Thyroid gland (tissue), 4 donors: ENCODE results near the gene SMARCC2. TPM values are rescaled to one million over a fixed set of nuclear protein-coding genes. Genes with fewer than 3 reads are reported as not detected.
A peak's percentile ranks its signal among the peaks of the same experiment; 100 is the strongest.

Experiments
- DNase-seq, 2 donors: peaks; one replicate each; pipeline ENCODE4 v3.0.0-alpha.2; 2019
- H3K27ac ChIP-seq, 3 donors: fragments of 200-600 bp; sonication (generic); 1 replicate in 2 of 3; 2 replicates in 1 of 3; pipeline ENCODE4 v1.5.1; 2016 to 2019; ENCODE audit warnings: mild to moderate bottlenecking in 1 of 3, moderate library complexity in 1 of 3
- H3K27me3 ChIP-seq: fragments of 200-600 bp; sonication (generic); one replicate; pipeline ENCODE4 v1.5.1; 2019
- H3K36me3 ChIP-seq, 2 donors: fragments of 200-600 bp; sonication (generic); one replicate each; pipeline ENCODE4 v1.5.1; 2016 to 2019
- H3K4me1 ChIP-seq, 2 donors: fragments of 200-600 bp; sonication (generic); one replicate each; pipeline ENCODE4 v1.5.1; 2017 to 2019
- H3K4me3 ChIP-seq, 3 donors: fragments of 200-600 bp; sonication (generic); replicated peaks in 1 of 3; 1 replicate in 2 of 3; 2 replicates in 1 of 3; pipeline ENCODE4 v1.5.1; 2016; ENCODE audit warnings: mild to moderate bottlenecking in 1 of 3
- H3K9me3 ChIP-seq: fragments of 200-600 bp; sonication (generic); one replicate; pipeline ENCODE4 v1.5.1; 2017
- POLR2A ChIP-seq, 2 donors: fragments of 450-650 bp; IDR thresholded peaks; one replicate each; pipeline ENCODE4 v1.6.1; 2017; ENCODE audit warnings: antibody characterized with exemption in 2 of 2, mild to moderate bottlenecking in 2 of 2, moderate library complexity in 1 of 2
- WGBS, 2 donors: methylation state at CpG; one replicate each; pipeline ENCODE4 v1.1.5; 2017; 5-methylcytosine and 5-hydroxymethylcytosine counted together
- intact Hi-C: fragments of 100-400 bp; cut with DNase I; formaldehyde crosslinking; loops from one replicate; pipeline ENCODE4 v1.15.1; 2023
- total RNA-seq, 4 donors: library from RNA; depleted of rRNA; stranded (reverse); fragments of >200 nt; gene quantifications; one replicate each; pipeline ENCODE4 v1.2.3, GENCODE V29; 2016
- TF ChIP-seq, protein P1 (sequence below), 6 experiments: fragments of 200-600 bp in 3 of 6; fragments of 450-650 bp in 3 of 6; sonication (generic) in 3 of 6; IDR thresholded peaks; one replicate each; pipeline ENCODE4 v1.5.1; 2016 to 2019; ENCODE audit warnings: antibody characterized with exemption in 6 of 6, mild to moderate bottlenecking in 2 of 6, inconsistent platforms in 1 of 6, moderate library complexity in 1 of 6

SMARCC2 gene
- total RNA-seq, 4 donors from 2014 or later = 76.5 to 101 (median 83.0) TPM

DNA sequence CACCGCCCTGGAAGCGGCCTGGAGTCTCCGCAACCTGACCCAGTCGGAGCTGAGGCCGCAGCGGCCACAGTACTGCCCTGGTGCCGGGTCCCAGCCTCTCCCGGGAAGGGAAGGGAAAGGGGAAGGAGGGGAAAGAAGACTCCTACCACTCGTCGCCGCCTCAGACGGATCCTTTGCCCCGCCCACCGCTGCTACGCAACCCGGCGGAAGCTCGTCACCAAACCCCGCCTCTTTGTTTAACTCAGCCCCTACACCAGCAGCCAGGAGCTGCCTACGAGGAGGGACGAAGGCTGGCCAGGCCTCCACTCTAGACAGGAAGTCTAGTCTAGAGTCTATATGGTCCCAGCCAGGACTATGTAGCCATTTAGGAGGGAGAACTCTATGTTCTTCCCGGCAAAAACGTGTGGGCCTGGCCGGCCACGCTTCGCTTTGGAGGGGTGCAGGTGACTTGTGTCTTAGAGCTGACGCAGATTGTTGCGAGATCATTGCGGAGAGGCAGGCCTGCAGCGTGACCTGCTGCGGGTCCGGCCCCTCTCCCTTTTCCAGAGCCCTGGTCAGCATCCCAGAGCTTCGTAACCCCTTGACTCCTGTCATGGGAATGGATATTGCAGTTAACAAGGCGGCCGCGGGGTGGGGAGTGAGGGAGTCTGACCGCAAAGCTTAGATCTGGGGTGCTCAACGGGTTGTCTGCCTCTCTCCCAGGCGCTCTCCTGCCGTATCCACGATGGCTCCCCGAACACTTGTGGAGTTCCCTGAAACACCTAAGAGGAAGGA, 32.7 kb upstream of the SMARCC2 start, which contains the start of gene RNF41:
Gene RNF41, minus strand, starts transcription at position 166 of the 774 bp plus-strand sequence. CDS start 7,875 bp downstream, outside the sequence.
- no peaks in the 10 kb centered on the region for H3K27me3 ChIP-seq
- H3K4me3 ChIP-seq = peak within 1 kb of the TSS; percentile 61 to 68 (median 65)
- DNase-seq = peak; percentile 97 to 98
- H3K4me1 ChIP-seq = peaks cover 27 to 36% of the 10 kb centered on the region in 2 donors
- H3K27ac ChIP-seq = peak within 1 kb of the TSS; percentile 82 to 99 (median 92)
- TF ChIP-seq, protein P1, sequence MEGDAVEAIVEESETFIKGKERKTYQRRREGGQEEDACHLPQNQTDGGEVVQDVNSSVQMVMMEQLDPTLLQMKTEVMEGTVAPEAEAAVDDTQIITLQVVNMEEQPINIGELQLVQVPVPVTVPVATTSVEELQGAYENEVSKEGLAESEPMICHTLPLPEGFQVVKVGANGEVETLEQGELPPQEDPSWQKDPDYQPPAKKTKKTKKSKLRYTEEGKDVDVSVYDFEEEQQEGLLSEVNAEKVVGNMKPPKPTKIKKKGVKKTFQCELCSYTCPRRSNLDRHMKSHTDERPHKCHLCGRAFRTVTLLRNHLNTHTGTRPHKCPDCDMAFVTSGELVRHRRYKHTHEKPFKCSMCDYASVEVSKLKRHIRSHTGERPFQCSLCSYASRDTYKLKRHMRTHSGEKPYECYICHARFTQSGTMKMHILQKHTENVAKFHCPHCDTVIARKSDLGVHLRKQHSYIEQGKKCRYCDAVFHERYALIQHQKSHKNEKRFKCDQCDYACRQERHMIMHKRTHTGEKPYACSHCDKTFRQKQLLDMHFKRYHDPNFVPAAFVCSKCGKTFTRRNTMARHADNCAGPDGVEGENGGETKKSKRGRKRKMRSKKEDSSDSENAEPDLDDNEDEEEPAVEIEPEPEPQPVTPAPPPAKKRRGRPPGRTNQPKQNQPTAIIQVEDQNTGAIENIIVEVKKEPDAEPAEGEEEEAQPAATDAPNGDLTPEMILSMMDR (IDR thresholded peaks at IDR 0.05) = peak in 1 of 6 experiments; percentile 9
- peak; percentile 34 to 99 for TF ChIP-seq POLR2A (IDR thresholded peaks at IDR 0.05)
- intact Hi-C loops = loop anchor here (10.0 kb wide), 1 partner anchor 97 kb away; the partner anchor contains the start of gene ESYT1
- H3K9me3 ChIP-seq = no peaks in the 10 kb centered on the region
- WGBS, 2 donors = 2 to 7% methylated on average over 16 to 32 of the region's 42 CpGs
- no peaks in the 10 kb centered on the region for H3K36me3 ChIP-seq

GRCh38 chr12:56221232-56221756, 32.0 kb upstream of the SMARCC2 start:
- H3K9me3 ChIP-seq = no peaks in the 10 kb centered on the region
- H3K4me3 ChIP-seq = peak overlapping the region; percentile 61 to 68 (median 65)
- peaks cover 27 to 36% of the 10 kb centered on the region in 2 donors for H3K4me1 ChIP-seq
- WGBS, 2 donors = 1% methylated on average over 21 of the region's 21 CpGs
- peak; percentile 81 to 85 for DNase-seq
- H3K27ac ChIP-seq = peak overlapping the region; percentile 82 to 99 (median 92)
- TF ChIP-seq POLR2A (IDR thresholded peaks at IDR 0.05) = no peak
- TF ChIP-seq, protein P1 (IDR thresholded peaks at IDR 0.05) = no peak
- intact Hi-C loops = loop anchor here (10.0 kb wide), 1 partner anchor 96 kb away; the partner anchor contains the start of gene ESYT1
- no peaks in the 10 kb centered on the region for H3K36me3 ChIP-seq
- no peaks in the 10 kb centered on the region for H3K27me3 ChIP-seq

GRCh38 chr12:56220611-56221231, 31.4 kb upstream of the SMARCC2 start:
- Histone ChIP-seq H3K27ac (peak overlapping the region; percentile 82 to 99 (median 92)), H3K4me3 (peak overlapping the region; percentile 61 to 68 (median 65)), H3K9me3 (no peaks in the 10 kb centered on the region), H3K36me3 (no peaks in the 10 kb centered on the region), H3K4me1 (peaks cover 27 to 36% of the 10 kb centered on the region in 2 donors), H3K27me3 (no peaks in the 10 kb centered on the region)
- intact Hi-C loops = loop anchor here (10.0 kb wide), 1 partner anchor 96 kb away; the partner anchor contains the start of gene ESYT1
- 4 to 5% methylated on average over 10 of the region's 10 CpGs for WGBS, 2 donors
- DNase-seq = peak; percentile 47 to 66
- peak; percentile 1 to 3 for TF ChIP-seq POLR2A (IDR thresholded peaks at IDR 0.05)
- TF ChIP-seq, protein P1 (IDR thresholded peaks at IDR 0.05) = no peak

DNA sequence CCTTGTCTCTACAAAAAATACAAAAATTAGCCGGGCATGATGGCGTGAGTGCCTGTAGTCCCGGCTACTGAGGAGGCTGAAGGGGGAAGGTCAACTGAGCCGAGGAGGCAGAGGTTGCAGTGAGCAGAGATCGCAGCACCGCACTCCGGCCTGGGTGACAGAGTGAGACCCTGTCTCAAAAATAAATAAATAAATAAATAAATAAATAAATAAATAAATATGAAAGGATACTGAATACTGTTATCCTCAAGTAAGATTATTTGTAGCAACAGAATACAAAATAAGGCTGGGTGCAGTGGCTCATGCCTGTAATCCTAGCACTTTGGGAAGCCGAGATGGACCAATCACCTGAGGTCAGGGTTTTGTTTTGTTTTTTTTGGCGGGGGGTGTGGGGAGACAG, 30.6 kb upstream of the SMARCC2 start:
- Histone ChIP-seq H3K36me3 (peaks cover 5% of the 10 kb centered on the region in 2 donors), H3K4me1 (peaks cover 24 to 33% of the 10 kb centered on the region in 2 donors), H3K9me3 (no peaks in the 10 kb centered on the region), H3K4me3 (no peak overlapping the region), H3K27ac (peak overlapping the region in 1 of 3 donors; percentile 92), H3K27me3 (no peaks in the 10 kb centered on the region)
- WGBS, 2 donors = 89 to 90% methylated on average over 9 of the region's 9 CpGs
- TF ChIP-seq, protein P1 (IDR thresholded peaks at IDR 0.05) = no peak
- TF ChIP-seq POLR2A (IDR thresholded peaks at IDR 0.05) = no peak
- intact Hi-C loops = loop anchor here (10.0 kb wide), 1 partner anchor 95 kb away; the partner anchor contains the start of gene ESYT1
- no peak for DNase-seq
